ENCODE results near the gene RPS6KB1.

Gene RPS6KB1

DNA sequence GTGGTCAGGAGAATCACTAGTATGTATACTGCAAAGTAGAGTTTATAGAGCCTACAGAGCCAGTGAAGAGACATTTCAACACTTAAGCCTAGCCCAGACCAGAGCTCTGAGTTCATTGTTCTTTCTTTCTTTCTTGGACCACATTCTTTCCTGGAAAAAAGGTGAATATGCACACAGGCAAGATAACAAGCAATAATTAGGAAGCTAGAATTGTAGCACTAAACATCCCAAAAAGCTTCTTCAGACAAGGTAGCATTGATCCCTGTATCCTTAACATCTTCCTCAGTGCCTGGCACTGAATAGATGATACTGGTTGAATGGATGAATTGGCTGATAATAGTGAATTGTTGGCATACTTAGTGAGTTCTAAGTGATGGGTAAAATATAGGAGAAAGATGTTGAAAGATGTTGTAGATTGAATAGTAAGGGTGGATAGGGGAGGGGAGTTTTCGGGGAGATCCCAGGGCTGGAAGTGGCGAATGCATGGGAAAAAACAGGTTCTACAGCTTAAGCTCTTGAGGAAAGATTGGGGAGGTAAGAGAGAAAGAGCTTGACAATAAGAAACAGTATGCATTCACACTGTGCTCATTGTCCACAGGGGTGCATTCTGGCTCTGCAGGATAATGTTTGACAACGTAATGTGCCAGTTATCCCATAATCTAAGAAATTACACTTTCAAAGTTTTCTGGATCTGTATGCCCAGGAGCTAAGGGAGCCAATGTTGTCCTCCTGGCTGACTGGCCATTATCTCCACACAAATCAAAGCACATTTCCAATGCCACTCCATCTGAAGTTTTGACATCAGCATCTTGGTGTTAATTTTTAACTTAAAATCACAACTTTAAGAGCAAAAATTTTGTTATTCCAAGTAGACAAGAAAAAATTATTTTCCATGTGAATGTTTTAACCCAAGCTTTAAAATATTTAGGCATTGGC, 35.8 kb upstream of the RPS6KB1 start:
- H3K27ac ChIP-seq (ENCODE audit: low read depth, low read length) = no peak overlapping the region
- H3F3A ChIP-seq (ENCODE audit: insufficient read depth) = no peaks in the 10 kb centered on the region

DNA sequence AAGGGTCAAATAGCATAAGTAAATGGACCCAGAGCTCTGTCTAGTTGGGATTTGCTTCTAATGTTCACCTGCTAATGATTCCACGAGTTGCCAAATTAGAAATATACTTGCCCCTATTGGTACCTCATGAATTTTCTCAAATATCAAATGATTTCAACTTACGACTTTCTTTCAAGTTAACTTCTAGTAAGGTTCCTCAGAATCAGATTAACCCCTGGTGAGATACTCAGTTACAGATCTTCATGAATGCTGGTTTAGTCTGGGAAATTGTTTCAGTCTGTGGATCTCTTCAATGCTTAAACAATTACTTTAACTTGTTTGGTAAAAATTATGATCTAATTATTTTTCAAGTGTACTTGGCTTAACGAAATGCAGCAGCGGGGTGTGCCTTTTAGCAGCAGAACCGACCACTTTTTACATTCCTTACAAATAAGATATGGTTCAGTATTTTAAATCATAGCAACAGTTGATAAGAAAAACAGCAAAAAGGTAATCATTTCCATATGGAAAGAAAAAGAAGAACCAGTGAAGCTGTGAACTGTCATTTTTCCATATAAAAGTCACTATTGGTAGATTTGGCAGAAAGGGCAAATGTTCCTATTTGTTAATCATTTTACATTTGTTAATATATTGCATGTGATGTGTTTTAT, 34.6 kb upstream of the RPS6KB1 start:
- no peak for TF ChIP-seq EZH2phosphoT487 (conservative IDR thresholded peaks at IDR 0.05; ENCODE audit: low read length)
- TF ChIP-seq, protein P1, sequence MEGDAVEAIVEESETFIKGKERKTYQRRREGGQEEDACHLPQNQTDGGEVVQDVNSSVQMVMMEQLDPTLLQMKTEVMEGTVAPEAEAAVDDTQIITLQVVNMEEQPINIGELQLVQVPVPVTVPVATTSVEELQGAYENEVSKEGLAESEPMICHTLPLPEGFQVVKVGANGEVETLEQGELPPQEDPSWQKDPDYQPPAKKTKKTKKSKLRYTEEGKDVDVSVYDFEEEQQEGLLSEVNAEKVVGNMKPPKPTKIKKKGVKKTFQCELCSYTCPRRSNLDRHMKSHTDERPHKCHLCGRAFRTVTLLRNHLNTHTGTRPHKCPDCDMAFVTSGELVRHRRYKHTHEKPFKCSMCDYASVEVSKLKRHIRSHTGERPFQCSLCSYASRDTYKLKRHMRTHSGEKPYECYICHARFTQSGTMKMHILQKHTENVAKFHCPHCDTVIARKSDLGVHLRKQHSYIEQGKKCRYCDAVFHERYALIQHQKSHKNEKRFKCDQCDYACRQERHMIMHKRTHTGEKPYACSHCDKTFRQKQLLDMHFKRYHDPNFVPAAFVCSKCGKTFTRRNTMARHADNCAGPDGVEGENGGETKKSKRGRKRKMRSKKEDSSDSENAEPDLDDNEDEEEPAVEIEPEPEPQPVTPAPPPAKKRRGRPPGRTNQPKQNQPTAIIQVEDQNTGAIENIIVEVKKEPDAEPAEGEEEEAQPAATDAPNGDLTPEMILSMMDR (IDR thresholded peaks at IDR 0.05; ENCODE audit: insufficient read depth, low read length, poor library complexity, severe bottlenecking) = no peak
- Histone ChIP-seq H3K27ac (ENCODE audit: low read depth, low read length) (no peak overlapping the region), H3K9me2 (replicated peaks; ENCODE audit: insufficient read depth, low read length) (no peaks in the 10 kb centered on the region), H3K9ac (ENCODE audit: low read length) (no peak overlapping the region), H3K27me3 (ENCODE audit: low read length) (no peaks in the 10 kb centered on the region), H4K20me1 (ENCODE audit: low read depth, low read length) (no peaks in the 10 kb centered on the region), H3K36me3 (ENCODE audit: low read length) (no peaks in the 10 kb centered on the region), H3K9me3 (ENCODE audit: insufficient read depth, low read length) (no peaks in the 10 kb centered on the region), H3F3A (ENCODE audit: insufficient read depth) (no peaks in the 10 kb centered on the region), H3K4me2 (ENCODE audit: low read depth, low read length, poor library complexity, severe bottlenecking) (no peak overlapping the region), H2AFZ (ENCODE audit: low read depth, low read length, severe bottlenecking) (no peak overlapping the region), H3K79me2 (ENCODE audit: insufficient read depth, low read length) (no peaks in the 10 kb centered on the region), H3K4me3 (ENCODE audit: insufficient read depth, low read length, poor library complexity, severe bottlenecking) (no peak overlapping the region)

More for the DNA sequence above, 35.8 kb upstream of the RPS6KB1 start:
- Histone ChIP-seq H2AFZ (ENCODE audit: low read depth, low read length, severe bottlenecking) (no peak overlapping the region), H3K9ac (ENCODE audit: low read length) (no peak overlapping the region), H3K4me2 (ENCODE audit: low read depth, low read length, poor library complexity, severe bottlenecking) (no peak overlapping the region), H3K9me3 (ENCODE audit: insufficient read depth, low read length) (no peaks in the 10 kb centered on the region), H3K4me3 (ENCODE audit: insufficient read depth, low read length, poor library complexity, severe bottlenecking) (no peak overlapping the region), H3K9me2 (replicated peaks; ENCODE audit: insufficient read depth, low read length) (no peaks in the 10 kb centered on the region), H3K36me3 (ENCODE audit: low read length) (no peaks in the 10 kb centered on the region), H4K20me1 (ENCODE audit: low read depth, low read length) (no peaks in the 10 kb centered on the region), H3K27me3 (ENCODE audit: low read length) (no peaks in the 10 kb centered on the region), H3K79me2 (ENCODE audit: insufficient read depth, low read length) (no peaks in the 10 kb centered on the region)
- TF ChIP-seq EZH2phosphoT487 (conservative IDR thresholded peaks at IDR 0.05; ENCODE audit: low read length) = no peak
- TF ChIP-seq, protein P1 (IDR thresholded peaks at IDR 0.05; ENCODE audit: insufficient read depth, low read length, poor library complexity, severe bottlenecking) = no peak

DNA sequence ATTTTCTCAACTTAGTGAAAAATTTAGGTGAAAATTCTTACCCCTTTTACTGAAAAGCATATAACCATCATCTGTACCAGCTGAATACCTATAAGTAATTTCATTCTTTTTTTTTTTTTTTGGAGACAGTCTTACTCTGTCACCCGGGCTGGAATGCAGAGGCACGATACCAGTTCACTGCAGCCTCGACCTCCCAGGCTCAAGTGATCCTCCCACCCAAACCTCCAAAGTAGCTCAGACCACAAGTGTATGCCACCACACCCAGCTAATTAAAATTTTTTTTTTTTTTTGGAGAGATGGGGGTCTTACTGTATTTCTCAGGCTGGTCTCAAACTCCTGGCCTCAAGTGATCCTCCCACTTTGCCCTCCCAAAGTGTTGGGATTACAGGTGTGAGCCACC, 34.0 kb upstream of the RPS6KB1 start:
- Histone ChIP-seq H3K79me2 (ENCODE audit: insufficient read depth, low read length) (no peaks in the 10 kb centered on the region), H3K4me3 (ENCODE audit: insufficient read depth, low read length, poor library complexity, severe bottlenecking) (no peak overlapping the region), H3K9me3 (ENCODE audit: insufficient read depth, low read length) (no peaks in the 10 kb centered on the region), H3K4me2 (ENCODE audit: low read depth, low read length, poor library complexity, severe bottlenecking) (no peak overlapping the region), H3K27me3 (ENCODE audit: low read length) (no peaks in the 10 kb centered on the region), H3K27ac (ENCODE audit: low read depth, low read length) (no peak overlapping the region), H2AFZ (ENCODE audit: low read depth, low read length, severe bottlenecking) (no peak overlapping the region), H3F3A (ENCODE audit: insufficient read depth) (no peaks in the 10 kb centered on the region), H3K9ac (ENCODE audit: low read length) (no peak overlapping the region), H4K20me1 (ENCODE audit: low read depth, low read length) (no peaks in the 10 kb centered on the region), H3K9me2 (replicated peaks; ENCODE audit: insufficient read depth, low read length) (no peaks in the 10 kb centered on the region), H3K36me3 (ENCODE audit: low read length) (no peaks in the 10 kb centered on the region)
- TF ChIP-seq EZH2phosphoT487 (conservative IDR thresholded peaks at IDR 0.05; ENCODE audit: low read length) = no peak
- TF ChIP-seq, protein P1 (IDR thresholded peaks at IDR 0.05; ENCODE audit: insufficient read depth, low read length, poor library complexity, severe bottlenecking) = no peak
